ENCODE measurements around the gene FMO3. TPM values are rescaled to one million over a fixed set of nuclear protein-coding genes. Genes with fewer than 3 reads are reported as not detected.

Gene FMO3
- total RNA-seq, result 0.21 to 0.31 TPM (median 0.27 TPM) in 3 replicates
- long read RNA-seq, partial matches to known transcripts, result 0 of 1 reads
- long read RNA-seq, other reads (novel, unspliced or antisense), result 0 of 1 reads

DNA sequence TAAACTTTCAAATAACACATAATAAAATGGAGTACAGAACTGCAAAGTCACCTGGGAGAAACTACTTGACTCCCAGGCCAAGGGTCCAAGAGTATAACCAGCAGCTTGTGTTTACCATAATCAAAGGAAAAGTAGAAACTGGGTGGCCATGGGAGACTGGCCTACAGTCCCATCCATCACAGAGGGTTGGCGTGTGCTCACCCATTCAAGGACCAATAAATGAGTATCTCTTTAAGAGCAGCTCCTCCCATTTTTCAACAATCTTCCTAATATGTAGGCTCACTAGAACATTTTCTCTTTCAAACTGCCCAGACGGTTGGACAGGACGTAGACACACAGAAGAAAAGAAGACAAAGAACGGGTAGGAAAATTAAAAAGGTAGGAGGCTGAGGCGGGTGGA, at the start of gene FMO3:
Gene FMO3, plus strand, starts transcription at position 302 of the 400 bp plus-strand sequence. CDS start 1,754 bp downstream, outside the sequence.
- TF ChIP-seq, protein P1, sequence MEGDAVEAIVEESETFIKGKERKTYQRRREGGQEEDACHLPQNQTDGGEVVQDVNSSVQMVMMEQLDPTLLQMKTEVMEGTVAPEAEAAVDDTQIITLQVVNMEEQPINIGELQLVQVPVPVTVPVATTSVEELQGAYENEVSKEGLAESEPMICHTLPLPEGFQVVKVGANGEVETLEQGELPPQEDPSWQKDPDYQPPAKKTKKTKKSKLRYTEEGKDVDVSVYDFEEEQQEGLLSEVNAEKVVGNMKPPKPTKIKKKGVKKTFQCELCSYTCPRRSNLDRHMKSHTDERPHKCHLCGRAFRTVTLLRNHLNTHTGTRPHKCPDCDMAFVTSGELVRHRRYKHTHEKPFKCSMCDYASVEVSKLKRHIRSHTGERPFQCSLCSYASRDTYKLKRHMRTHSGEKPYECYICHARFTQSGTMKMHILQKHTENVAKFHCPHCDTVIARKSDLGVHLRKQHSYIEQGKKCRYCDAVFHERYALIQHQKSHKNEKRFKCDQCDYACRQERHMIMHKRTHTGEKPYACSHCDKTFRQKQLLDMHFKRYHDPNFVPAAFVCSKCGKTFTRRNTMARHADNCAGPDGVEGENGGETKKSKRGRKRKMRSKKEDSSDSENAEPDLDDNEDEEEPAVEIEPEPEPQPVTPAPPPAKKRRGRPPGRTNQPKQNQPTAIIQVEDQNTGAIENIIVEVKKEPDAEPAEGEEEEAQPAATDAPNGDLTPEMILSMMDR (IDR thresholded peaks at IDR 0.05), result no peak
- Mint-ChIP-seq H3K4me1 (ENCODE audit: low read depth) (no peaks in the 10 kb centered on the region), H3K36me3 (ENCODE audit: low read depth) (peaks cover 1% of the 10 kb centered on the region), H3K9me3 (ENCODE audit: low read depth) (peaks cover 5% of the 10 kb centered on the region), H3K27me3 (ENCODE audit: low read depth) (no peaks in the 10 kb centered on the region), H3K27ac (ENCODE audit: unreplicated experiment) (no peak within 1 kb of the TSS), H3K4me3 (ENCODE audit: unreplicated experiment) (no peak within 1 kb of the TSS)
- DNase-seq (ENCODE audit: low spot score), result no peak

DNA sequence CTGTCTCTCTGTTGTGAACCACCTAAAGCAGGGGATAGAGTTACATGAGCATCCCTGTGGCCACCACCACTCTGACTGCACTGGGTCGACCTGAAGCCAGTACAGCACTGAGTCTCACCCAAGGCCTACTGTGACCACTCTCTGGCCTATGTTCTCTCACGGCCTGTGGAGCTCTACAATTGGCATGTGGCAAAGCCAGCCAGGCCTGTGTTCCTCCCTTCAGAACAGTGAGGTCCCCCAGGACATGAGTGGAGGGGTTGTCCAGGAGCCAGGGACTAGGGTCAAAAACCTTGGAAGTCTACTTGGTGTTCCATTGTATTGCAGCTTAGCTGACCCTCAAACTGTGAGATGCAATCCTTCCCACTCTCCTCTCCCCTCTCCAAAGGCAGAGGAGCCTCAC, 42.7 kb upstream of the FMO3 start:
- peaks cover 44% of the 10 kb centered on the region for H3K9me3 Mint-ChIP-seq (ENCODE audit: low read depth)
- peaks cover 7% of the 10 kb centered on the region for H3K36me3 Mint-ChIP-seq (ENCODE audit: low read depth)
- no peak overlapping the region for H3K27ac Mint-ChIP-seq (ENCODE audit: unreplicated experiment)
- TF ChIP-seq, protein P1 (IDR thresholded peaks at IDR 0.05), result no peak
- H3K27me3 Mint-ChIP-seq (ENCODE audit: low read depth), result peaks cover 1% of the 10 kb centered on the region
- no peak overlapping the region for H3K4me3 Mint-ChIP-seq (ENCODE audit: unreplicated experiment)
- H3K4me1 Mint-ChIP-seq (ENCODE audit: low read depth), result no peaks in the 10 kb centered on the region
- DNase-seq (ENCODE audit: low spot score), result no peak

DNA sequence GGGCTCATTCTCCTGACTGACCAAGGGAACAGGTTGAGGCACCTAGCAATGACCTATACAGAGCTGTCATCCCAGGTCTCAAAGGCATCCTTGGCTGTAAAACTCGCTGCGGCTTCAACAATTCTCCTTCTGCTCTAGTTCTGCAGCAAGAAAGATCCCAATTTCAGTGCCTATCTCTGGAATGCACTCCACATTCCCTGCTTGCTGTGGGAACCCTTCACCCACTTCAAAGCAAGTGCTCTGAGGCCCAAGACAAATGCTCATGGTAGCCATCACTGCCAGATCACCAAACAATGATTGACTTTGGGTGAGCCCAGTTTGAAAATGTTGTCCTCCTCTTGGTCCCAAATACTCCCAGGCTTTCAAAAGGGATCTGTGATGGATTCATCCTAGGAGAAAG, 37.7 kb upstream of the FMO3 start:
- Mint-ChIP-seq H3K36me3 (ENCODE audit: low read depth) (peaks cover 6% of the 10 kb centered on the region), H3K4me1 (ENCODE audit: low read depth) (no peaks in the 10 kb centered on the region), H3K27ac (ENCODE audit: unreplicated experiment) (no peak overlapping the region), H3K9me3 (ENCODE audit: low read depth) (peaks cover 15% of the 10 kb centered on the region), H3K4me3 (ENCODE audit: unreplicated experiment) (no peak overlapping the region), H3K27me3 (ENCODE audit: low read depth) (peaks cover 1% of the 10 kb centered on the region)
- DNase-seq (ENCODE audit: low spot score), result no peak
- TF ChIP-seq, protein P1 (IDR thresholded peaks at IDR 0.05), result no peak

DNA sequence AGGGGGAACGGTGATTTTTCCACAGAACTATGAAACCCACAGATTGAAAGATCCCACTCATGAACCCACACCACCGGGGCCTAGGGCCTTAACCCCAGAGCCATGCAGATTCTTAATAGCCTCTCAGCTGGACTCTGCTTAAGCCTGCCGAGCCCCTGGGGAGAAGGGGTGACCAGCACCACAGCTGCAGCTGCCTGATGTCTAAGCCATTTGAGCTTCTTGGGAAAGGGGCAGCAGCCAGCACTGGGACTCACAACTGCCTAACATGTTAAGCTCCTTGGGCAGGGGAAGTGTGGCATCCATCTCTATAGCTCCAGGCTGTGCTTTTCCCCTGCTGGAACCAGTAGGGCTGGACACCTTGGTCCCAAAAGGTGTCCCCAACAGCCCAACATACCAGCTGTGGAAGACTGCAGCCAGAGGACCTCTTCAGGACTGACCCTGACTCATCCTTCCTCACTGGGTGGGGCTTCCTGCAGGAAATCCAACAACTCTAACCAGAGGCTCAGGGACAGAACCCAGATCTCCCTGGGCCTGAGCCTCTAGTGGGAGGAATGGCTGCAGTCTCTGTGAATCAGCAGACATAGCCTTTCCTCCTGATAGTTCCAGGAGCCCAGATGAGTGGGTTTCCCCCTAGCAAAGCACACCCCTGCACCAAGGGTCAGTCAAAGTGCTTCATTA, 34.6 kb upstream of the FMO3 start:
- Mint-ChIP-seq H3K9me3 (ENCODE audit: low read depth) (peaks cover 17% of the 10 kb centered on the region), H3K27ac (ENCODE audit: unreplicated experiment) (no peak overlapping the region), H3K36me3 (ENCODE audit: low read depth) (peaks cover 6% of the 10 kb centered on the region), H3K4me3 (ENCODE audit: unreplicated experiment) (no peak overlapping the region), H3K4me1 (ENCODE audit: low read depth) (no peaks in the 10 kb centered on the region), H3K27me3 (ENCODE audit: low read depth) (peaks cover 4% of the 10 kb centered on the region)
- TF ChIP-seq, protein P1 (IDR thresholded peaks at IDR 0.05), result no peak
- DNase-seq (ENCODE audit: low spot score), result no peak

DNA sequence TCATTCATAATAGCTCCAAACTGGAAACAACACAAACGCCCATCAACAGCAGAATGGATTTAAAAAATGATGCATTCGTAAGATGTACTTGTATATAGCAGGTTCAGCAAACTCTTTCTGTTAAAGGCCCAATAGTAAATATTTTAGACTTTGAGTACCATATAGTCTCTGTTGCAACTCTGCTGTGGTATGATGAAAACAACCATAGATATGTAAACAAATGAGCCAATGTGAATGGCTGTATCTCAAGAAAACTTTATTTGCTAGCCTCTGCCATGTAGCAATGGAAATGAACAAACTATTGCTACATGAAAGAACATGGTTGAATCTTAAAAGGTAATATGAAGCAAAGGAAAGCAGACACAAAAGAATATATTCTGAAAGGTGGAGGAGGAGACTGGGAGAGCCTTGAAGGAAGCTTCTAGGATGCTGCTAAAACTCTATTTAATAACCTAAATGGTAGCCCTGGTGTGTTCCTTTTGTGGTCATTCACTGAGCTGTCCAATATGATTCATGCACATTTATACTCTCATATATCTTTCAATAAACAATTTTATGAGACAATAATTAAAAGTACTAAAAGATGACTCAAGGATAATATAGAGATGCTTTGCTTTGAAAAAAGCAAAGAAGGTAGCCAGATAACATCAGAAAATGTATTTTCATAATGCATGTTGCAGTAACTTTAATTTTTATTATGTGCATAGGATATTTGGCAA, 29.1 kb upstream of the FMO3 start:
- H3K4me1 Mint-ChIP-seq (ENCODE audit: low read depth), result no peaks in the 10 kb centered on the region
- H3K27ac Mint-ChIP-seq (ENCODE audit: unreplicated experiment), result no peak overlapping the region
- H3K9me3 Mint-ChIP-seq (ENCODE audit: low read depth), result peaks cover 14% of the 10 kb centered on the region
- H3K36me3 Mint-ChIP-seq (ENCODE audit: low read depth), result peaks cover 6% of the 10 kb centered on the region
- no peak for DNase-seq (ENCODE audit: low spot score)
- TF ChIP-seq, protein P1 (IDR thresholded peaks at IDR 0.05), result no peak
- no peak overlapping the region for H3K4me3 Mint-ChIP-seq (ENCODE audit: unreplicated experiment)
- peaks cover 5% of the 10 kb centered on the region for H3K27me3 Mint-ChIP-seq (ENCODE audit: low read depth)
